Common myeloid progenitor, CD34-positive (primary cell): ENCODE results near the gene ERCC3.

Experiments
- CTCF ChIA-PET: fragments of 350-600 bp; sonication (Branson Sonifier 250); formaldehyde crosslinking; loops from one replicate; lab custom pipeline; 2021; ENCODE audit warnings: antibody characterized with exemption; lab: Charles Lee
- POLR2A ChIA-PET: fragments of 350-600 bp; sonication (Branson Sonifier 250); formaldehyde crosslinking; loops from one replicate; lab custom pipeline; 2021; ENCODE audit warnings: antibody characterized with exemption; lab: Charles Lee
- DNase-seq, 3 donors: peaks; one replicate each; pipeline versions ENCODE4 v3.0.0 to v3.0.0-alpha.2; 2013
- H3K27ac ChIP-seq, 2 experiments: 1 replicate in 1 of 2; 2 replicates in 1 of 2; pipeline ENCODE4 v1.7.0; 2013; ENCODE audit warnings: inconsistent platforms in 2 of 2, low read length in 2 of 2, mild to moderate bottlenecking in 2 of 2, low read depth in 1 of 2, moderate library complexity in 1 of 2; ENCODE audit not compliant: severe bottlenecking in 2 of 2, insufficient read depth in 1 of 2, poor library complexity in 1 of 2
- H3K27me3 ChIP-seq, 5 experiments: replicated peaks in 2 of 5; 1 replicate in 3 of 5; 2 replicates in 2 of 5; pipeline versions ENCODE4 v1.6.1 to v1.7.0; 2013; ENCODE audit warnings: low read length in 4 of 5, mild to moderate bottlenecking in 2 of 5, moderate library complexity in 2 of 5, inconsistent platforms in 1 of 5; ENCODE audit not compliant: insufficient read depth in 5 of 5, control insufficient read depth in 4 of 5
- H3K36me3 ChIP-seq, 4 experiments: 1 replicate in 2 of 4; 2 replicates in 2 of 4; pipeline versions ENCODE4 v1.6.1 to v1.7.0; 2013; ENCODE audit warnings: low read length in 3 of 4, control low read depth in 1 of 4, mild to moderate bottlenecking in 1 of 4; ENCODE audit not compliant: control insufficient read depth in 4 of 4, insufficient read depth in 4 of 4
- H3K4me1 ChIP-seq, 4 experiments: 1 replicate in 3 of 4; 2 replicates in 1 of 4; pipeline versions ENCODE4 v1.6.1 to v1.7.1; 2013; ENCODE audit warnings: low read length in 3 of 4, mild to moderate bottlenecking in 3 of 4, control low read depth in 1 of 4, inconsistent platforms in 1 of 4, moderate library complexity in 1 of 4; ENCODE audit not compliant: control insufficient read depth in 4 of 4, insufficient read depth in 4 of 4; ENCODE audit errors: control extremely low read depth in 1 of 4
- H3K4me3 ChIP-seq, 7 experiments: 1 replicate in 4 of 7; 2 replicates in 3 of 7; pipeline versions ENCODE4 v1.5.1 to v1.7.0; 2013; ENCODE audit warnings: mild to moderate bottlenecking in 7 of 7, low read length in 6 of 7, moderate library complexity in 6 of 7, inconsistent platforms in 2 of 7, low read depth in 2 of 7, control low read depth in 1 of 7; ENCODE audit not compliant: insufficient read depth in 4 of 7, control insufficient read depth in 1 of 7; ENCODE audit errors: extremely low read depth in 1 of 7
- H3K9me3 ChIP-seq, 5 experiments: 1 replicate in 4 of 5; 2 replicates in 1 of 5; pipeline versions ENCODE4 v1.6.1 to v1.7.1; 2013; ENCODE audit warnings: low read length in 4 of 5, mild to moderate bottlenecking in 2 of 5, inconsistent platforms in 1 of 5, low read depth in 1 of 5, moderate library complexity in 1 of 5; ENCODE audit not compliant: control insufficient read depth in 4 of 5, insufficient read depth in 2 of 5; ENCODE audit errors: control extremely low read depth in 1 of 5
- WGBS: methylation state at CpG from one replicate; pipeline ENCODE4 v1.1.5; 2013; ENCODE audit not compliant: insufficient coverage; 5-methylcytosine and 5-hydroxymethylcytosine counted together

Gene ERCC3

DNA sequence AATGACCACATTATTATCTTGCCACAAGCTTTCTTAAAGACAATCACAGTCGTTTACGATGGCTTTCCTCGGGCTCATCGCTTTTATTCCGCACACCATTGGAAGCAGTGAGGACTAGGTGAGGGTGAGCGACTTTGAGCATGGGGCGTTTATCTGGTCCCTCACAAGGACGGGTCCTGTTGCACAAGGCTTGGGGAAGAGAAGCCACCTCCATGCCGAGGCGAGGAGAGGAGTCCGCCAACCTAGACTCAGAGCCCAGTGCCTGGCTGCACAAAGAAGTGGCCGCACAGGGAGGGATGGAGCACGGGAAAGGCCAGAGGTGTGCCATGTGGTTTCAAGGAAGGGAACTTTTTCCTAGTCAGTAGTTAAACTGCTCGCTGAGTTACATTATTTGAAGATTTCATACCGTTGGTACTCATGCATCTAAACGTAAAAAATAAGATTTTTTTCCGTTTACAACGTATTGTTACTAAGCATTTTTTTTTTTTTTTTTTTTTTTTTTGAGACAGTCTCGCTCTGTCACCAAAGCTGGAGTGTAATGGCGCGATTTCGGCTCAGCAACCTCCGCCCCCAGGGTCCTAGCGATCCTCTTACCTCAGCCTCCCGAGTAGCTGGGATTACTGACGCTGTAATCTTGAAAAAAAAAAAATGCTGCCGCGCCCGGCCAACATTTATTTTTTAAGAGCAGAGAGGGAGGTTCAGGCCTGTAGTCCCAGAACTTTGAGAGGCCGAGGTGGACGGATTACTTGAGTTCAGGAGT is 73.0 kb downstream of the ERCC3 start:
- Histone ChIP-seq H3K4me1 (peaks cover 0 to 32% (median 22%) of the 10 kb centered on the region in 4 experiments), H3K9me3 (peaks cover 1 to 11% (median 5%) of the 10 kb centered on the region in 5 experiments), H3K27ac (no peak overlapping the region), H3K27me3 (peaks cover 6 to 85% (median 39%) of the 10 kb centered on the region in 5 experiments), H3K36me3 (no peaks in the 10 kb centered on the region), H3K4me3 (peak overlapping the region in 5 of 7 experiments; percentile 31 to 75 (median 57))
- ChIA-PET CTCF (interaction anchor here (0.6 kb wide), 1 partner anchor 199 kb away, joined by 3 read pairs; no protein-coding TSS in a partner anchor), POLR2A (no interaction called here)
- peak in 1 of 3 donors; percentile 56 for DNase-seq
- 16% methylated on average over 17 of the region's 31 CpGs for WGBS

DNA sequence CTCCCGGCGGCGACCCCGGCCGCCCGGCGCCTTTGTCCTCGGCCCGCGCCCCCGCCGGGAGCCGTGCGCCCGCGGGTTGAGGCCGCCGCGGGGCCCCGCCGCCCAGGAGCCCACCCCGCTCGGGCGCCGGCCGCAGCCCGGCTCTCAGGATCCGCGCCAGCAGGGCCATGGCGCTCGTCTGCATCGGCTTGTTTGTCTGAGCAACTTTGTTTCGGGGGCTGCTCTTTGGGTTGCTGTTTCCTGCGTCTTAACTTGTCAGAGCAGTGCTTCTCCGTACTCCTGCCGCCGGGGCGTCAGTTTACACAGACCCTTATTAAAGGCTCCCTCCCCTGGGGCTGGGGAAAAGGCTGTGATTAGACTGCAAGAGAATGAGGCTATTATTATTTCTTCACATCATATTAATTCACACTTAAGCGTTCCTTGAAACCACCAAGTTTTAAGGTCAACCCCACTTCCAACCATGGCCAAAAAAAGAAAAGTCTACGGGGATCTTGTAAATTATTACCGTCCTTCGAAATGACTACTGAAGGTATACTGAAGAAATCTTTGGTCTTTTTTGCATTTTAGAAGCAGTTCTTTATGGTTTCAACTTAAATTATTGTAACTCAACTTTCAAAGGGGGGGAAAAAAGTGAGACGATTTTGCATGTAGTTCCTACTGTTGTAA is 73.7 kb downstream of the ERCC3 start, which contains the start of gene CYP27C1:
Gene CYP27C1 (minus strand): TSS at position 198 of the 666 bp plus-strand sequence. CDS start 29 bp downstream, at position 169.
- peaks cover 1 to 11% (median 5%) of the 10 kb centered on the region in 5 experiments for H3K9me3 ChIP-seq
- H3K27ac ChIP-seq = no peak within 1 kb of the TSS
- WGBS = 0% methylated on average over 35 of the region's 43 CpGs
- CTCF ChIA-PET = no interaction called here
- H3K4me1 ChIP-seq = peaks cover 0 to 32% (median 22%) of the 10 kb centered on the region in 4 experiments
- H3K4me3 ChIP-seq = peak within 1 kb of the TSS in 6 of 7 experiments; percentile 54 to 75 (median 57)
- peaks cover 6 to 82% (median 34%) of the 10 kb centered on the region in 5 experiments for H3K27me3 ChIP-seq
- H3K36me3 ChIP-seq = no peaks in the 10 kb centered on the region
- POLR2A ChIA-PET = interaction anchor here (0.6 kb wide), 1 partner anchor 857 kb away, joined by 3 read pairs; no protein-coding TSS in a partner anchor
- peak in 2 of 3 donors; percentile 54 to 65 for DNase-seq

DNA sequence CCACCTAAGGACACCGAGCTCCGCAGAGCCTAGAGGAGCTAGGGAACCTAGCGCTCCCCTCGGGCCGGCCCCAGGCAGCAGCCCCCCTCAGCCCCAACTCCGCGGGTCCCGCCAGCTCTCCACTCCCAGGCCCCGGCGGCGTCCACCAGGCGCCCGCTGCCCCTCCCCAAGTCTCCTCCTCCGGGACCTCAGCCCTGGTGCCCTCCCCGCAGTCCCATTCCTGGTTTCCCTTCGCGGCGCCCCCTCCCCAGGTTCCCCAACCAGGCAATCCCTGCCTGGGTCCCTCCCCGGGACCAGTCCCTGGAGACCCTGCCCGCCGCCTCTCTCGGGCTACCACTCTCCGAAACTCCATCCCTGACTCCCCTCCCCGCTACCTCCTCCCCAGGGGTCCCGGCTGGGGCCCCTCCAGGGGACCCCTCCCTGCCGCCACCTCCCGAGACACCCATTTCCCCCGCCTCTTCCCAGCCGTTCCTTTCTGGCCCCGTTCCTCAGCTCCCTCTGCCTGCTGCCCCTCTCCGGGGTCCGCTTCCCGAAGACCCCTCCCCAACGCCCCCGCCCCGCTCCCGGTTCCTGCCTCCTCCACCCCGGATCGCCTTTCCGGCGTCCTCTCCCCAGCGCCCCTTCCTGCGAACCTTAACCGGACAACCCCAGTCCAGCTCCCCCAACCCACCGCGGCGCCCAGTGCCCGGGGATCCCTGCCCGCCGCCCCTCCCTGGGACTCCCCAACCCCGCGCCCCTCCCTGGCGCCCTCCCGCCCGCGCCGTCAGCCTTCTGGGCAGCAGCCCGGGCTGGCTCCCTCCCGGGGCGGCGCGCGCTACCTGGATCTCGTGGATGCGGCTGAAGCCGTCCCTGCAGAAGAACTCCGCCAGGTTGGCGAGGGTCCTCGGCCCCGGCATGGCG is 74.5 kb downstream of the ERCC3 start:
- Histone ChIP-seq H3K4me3 (peak overlapping the region in 6 of 7 experiments; percentile 40 to 75 (median 56)), H3K9me3 (peaks cover 1 to 11% (median 5%) of the 10 kb centered on the region in 5 experiments), H3K4me1 (peaks cover 0 to 32% (median 22%) of the 10 kb centered on the region in 4 experiments), H3K36me3 (no peaks in the 10 kb centered on the region), H3K27me3 (peaks cover 6 to 75% (median 29%) of the 10 kb centered on the region in 5 experiments), H3K27ac (no peak overlapping the region)
- peak in 2 of 3 donors; percentile 29 to 54 for DNase-seq
- POLR2A ChIA-PET = interaction anchor here (0.6 kb wide), 1 partner anchor 857 kb away, joined by 3 read pairs; no protein-coding TSS in a partner anchor
- CTCF ChIA-PET = interaction anchor here (0.7 kb wide), 1 partner anchor 32 kb away, joined by 3 read pairs; no protein-coding TSS in a partner anchor
- under 1% methylated on average over 63 of the region's 71 CpGs for WGBS

DNA sequence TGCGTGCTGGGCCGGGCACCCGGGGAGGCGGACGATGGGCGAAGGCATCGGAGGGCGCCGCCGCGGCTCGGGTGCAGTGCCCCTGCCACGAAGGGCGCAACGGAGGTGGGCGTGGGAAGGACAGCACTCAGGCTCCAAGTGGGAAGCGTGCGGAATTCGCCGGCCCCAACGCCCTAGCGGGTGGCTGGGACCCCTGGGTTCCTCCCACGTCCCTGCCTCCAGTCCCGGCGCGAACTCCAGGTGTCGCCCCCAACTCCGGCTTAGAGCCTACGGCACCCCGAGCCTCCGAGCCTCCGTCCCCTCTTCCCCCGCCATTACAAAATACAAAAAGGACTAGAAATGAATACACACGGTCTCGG is 75.2 kb downstream of the ERCC3 start:
- WGBS = 1% methylated on average over 31 of the region's 35 CpGs
- Histone ChIP-seq H3K27me3 (peaks cover 6 to 71% (median 29%) of the 10 kb centered on the region in 5 experiments), H3K4me3 (peak overlapping the region; percentile 18 to 75 (median 56)), H3K27ac (no peak overlapping the region), H3K36me3 (no peaks in the 10 kb centered on the region), H3K4me1 (peaks cover 0 to 32% (median 22%) of the 10 kb centered on the region in 4 experiments), H3K9me3 (peaks cover 1 to 11% (median 5%) of the 10 kb centered on the region in 5 experiments)
- DNase-seq = peak in 1 of 3 donors; percentile 33
- ChIA-PET POLR2A (no interaction called here), CTCF (interaction anchor here (0.7 kb wide), 1 partner anchor 33 kb away, joined by 3 read pairs; no protein-coding TSS in a partner anchor)

DNA sequence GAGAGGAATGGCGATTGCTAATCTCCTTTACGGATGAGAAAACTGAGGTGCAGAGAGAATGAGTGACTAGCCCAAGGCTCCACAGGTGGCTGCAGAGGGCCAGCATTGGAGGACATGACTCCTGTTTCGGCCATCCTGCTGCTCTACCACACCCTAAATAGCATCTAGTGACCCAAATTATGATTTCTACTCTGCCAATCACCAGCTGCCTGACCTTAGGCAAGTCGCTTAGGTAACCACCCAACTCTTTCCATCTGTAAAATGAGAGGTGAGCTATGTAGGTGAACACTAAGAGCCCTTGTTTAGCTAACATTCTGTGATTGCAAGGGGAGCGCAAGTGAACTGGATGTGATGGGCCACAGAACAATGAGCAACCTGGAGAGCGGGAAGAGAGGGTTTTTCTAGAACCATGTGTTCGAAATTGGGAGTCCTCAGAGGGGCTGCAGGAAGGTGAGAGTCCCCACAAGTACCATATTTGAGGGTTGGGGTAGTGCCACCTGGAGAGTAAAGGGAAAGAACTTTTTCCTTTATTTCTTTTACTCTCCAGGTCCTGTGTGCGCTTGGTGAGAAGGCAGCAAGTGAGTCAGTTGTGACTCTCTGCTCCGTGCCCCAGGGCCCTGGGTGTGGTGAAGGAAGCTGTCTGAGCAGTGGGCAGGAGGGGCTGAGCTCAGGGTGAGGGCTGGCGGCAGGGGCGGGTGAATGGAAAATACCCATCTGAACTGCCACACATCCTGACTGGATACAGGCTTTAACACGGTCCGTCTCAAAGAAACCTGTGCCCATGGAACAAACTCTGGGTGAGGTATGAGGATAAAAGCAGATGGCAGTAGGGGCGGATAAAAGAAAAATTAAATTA is 76.2 kb downstream of the ERCC3 start:
- H3K4me3 ChIP-seq = peak overlapping the region in 1 of 7 experiments; percentile 63
- peaks cover 0 to 32% (median 22%) of the 10 kb centered on the region in 4 experiments for H3K4me1 ChIP-seq
- 78% methylated on average over 6 of the region's 14 CpGs for WGBS
- no peaks in the 10 kb centered on the region for H3K36me3 ChIP-seq
- CTCF ChIA-PET = no interaction called here
- peaks cover 6 to 63% (median 29%) of the 10 kb centered on the region in 5 experiments for H3K27me3 ChIP-seq
- peaks cover 1 to 11% (median 5%) of the 10 kb centered on the region in 5 experiments for H3K9me3 ChIP-seq
- peak in 2 of 3 donors; percentile 54 to 65 for DNase-seq
- H3K27ac ChIP-seq = no peak overlapping the region
- POLR2A ChIA-PET = no interaction called here
